Measurements from ENCODE around the gene C9orf72. TPM values are rescaled to one million over a fixed set of nuclear protein-coding genes. Genes with fewer than 3 reads are reported as not detected.

C9orf72 gene
- total and polyA plus RNA-seq, 2 of the 4 experiments (the other 2 are of a cell fraction): 2.0 to 3.4 TPM

- Histone ChIP-seq H3K4me3 (ENCODE audit: insufficient read depth, low read depth, low read length) (no peak overlapping the region), H4K5ac (ENCODE audit: low read depth, low read length) (no peak overlapping the region), H3K27ac (ENCODE audit: insufficient read depth, low read length) (no peak overlapping the region), H3K9me1 (ENCODE audit: insufficient read depth, low read length) (no peaks in the 10 kb centered on the region), H2BK20ac (ENCODE audit: low read depth, low read length) (no peak overlapping the region), H3K9ac (ENCODE audit: low read depth, low read length) (no peak overlapping the region), H3K36me3 (ENCODE audit: control insufficient read depth, insufficient read depth, low read length) (no peaks in the 10 kb centered on the region), H3K23ac (ENCODE audit: low read depth, low read length) (no peak overlapping the region), H3K9me3 (ENCODE audit: control insufficient read depth, insufficient read depth, low read length) (no peaks in the 10 kb centered on the region), H3K4me2 (ENCODE audit: low read depth, low read length) (no peak overlapping the region), H3K27me3 (ENCODE audit: control insufficient read depth, insufficient read depth, low read length) (no peaks in the 10 kb centered on the region), H3K4me1 (ENCODE audit: control insufficient read depth, insufficient read depth, low read length) (no peaks in the 10 kb centered on the region), H4K8ac (ENCODE audit: low read depth in 2 of 2, low read length in 2 of 2) (no peak overlapping the region), H3K4ac (ENCODE audit: low read depth, low read length) (no peak overlapping the region), H3K18ac (ENCODE audit: low read depth, low read length) (no peak overlapping the region), H3K56ac (ENCODE audit: extremely low read depth, insufficient read depth, low read length) (no peak overlapping the region), H2AK5ac (ENCODE audit: low read depth, low read length) (no peak overlapping the region), H4K20me1 (ENCODE audit: insufficient read depth, low read length) (no peaks in the 10 kb centered on the region), H2BK15ac (ENCODE audit: low read depth, low read length) (no peak overlapping the region), H4K91ac (ENCODE audit: insufficient read depth, low read depth, low read length) (no peak overlapping the region), H2AK9ac (replicated peaks; ENCODE audit: low read depth, low read length, poor library complexity) (no peak overlapping the region), H2BK120ac (ENCODE audit: low read depth, low read length) (no peak overlapping the region), H2BK5ac (ENCODE audit: low read depth, low read length, poor library complexity, severe bottlenecking) (no peak overlapping the region), H2AFZ (replicated peaks; ENCODE audit: low read length, poor library complexity) (no peak overlapping the region), H3K14ac (replicated peaks; ENCODE audit: low read depth, low read length) (no peak overlapping the region), H3K79me1 (ENCODE audit: low read depth in 1 of 2, low read length in 2 of 2) (no peaks in the 10 kb centered on the region)
- TF ChIP-seq MAFK (IDR thresholded peaks at IDR 0.05; ENCODE audit: low read depth, low read length): no peak
- no peak for TF ChIP-seq RCOR1 (IDR thresholded peaks at IDR 0.05; ENCODE audit: insufficient replicate concordance, low read length)
- no peak for TF ChIP-seq BHLHE40 (IDR thresholded peaks at IDR 0.05; ENCODE audit: low read depth, low read length)
- TF ChIP-seq, protein P1, sequence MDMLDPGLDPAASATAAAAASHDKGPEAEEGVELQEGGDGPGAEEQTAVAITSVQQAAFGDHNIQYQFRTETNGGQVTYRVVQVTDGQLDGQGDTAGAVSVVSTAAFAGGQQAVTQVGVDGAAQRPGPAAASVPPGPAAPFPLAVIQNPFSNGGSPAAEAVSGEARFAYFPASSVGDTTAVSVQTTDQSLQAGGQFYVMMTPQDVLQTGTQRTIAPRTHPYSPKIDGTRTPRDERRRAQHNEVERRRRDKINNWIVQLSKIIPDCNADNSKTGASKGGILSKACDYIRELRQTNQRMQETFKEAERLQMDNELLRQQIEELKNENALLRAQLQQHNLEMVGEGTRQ (IDR thresholded peaks at IDR 0.05; ENCODE audit: low read depth, low read length): no peak
- TF ChIP-seq CHD1 (IDR thresholded peaks at IDR 0.05; ENCODE audit: low read depth, low read length): no peak
- no peak for TF ChIP-seq MXI1 (IDR thresholded peaks at IDR 0.05; ENCODE audit: borderline replicate concordance, low read depth, low read length)
- TF ChIP-seq POLR2A (IDR thresholded peaks at IDR 0.05; ENCODE audit: low read depth, low read length): no peak
- no peak for TF ChIP-seq NFE2L2 (IDR thresholded peaks at IDR 0.05; ENCODE audit: low read depth, low read length)
- TF ChIP-seq CEBPB (IDR thresholded peaks at IDR 0.05; ENCODE audit: low read depth, low read length): no peak
- TF ChIP-seq ELK1 (IDR thresholded peaks at IDR 0.05; ENCODE audit: borderline replicate concordance, low read depth, low read length): no peak
- TF ChIP-seq RFX5 (IDR thresholded peaks at IDR 0.05; ENCODE audit: low read depth, low read length): no peak
- TF ChIP-seq FOS (IDR thresholded peaks at IDR 0.05; ENCODE audit: low read depth, low read length): no peak
- no peak for TF ChIP-seq MAZ (IDR thresholded peaks at IDR 0.05; ENCODE audit: borderline replicate concordance, low read depth, low read length)
- no peak for TF ChIP-seq RAD21 (IDR thresholded peaks at IDR 0.05; ENCODE audit: low read length)
- TF ChIP-seq, protein P2, sequence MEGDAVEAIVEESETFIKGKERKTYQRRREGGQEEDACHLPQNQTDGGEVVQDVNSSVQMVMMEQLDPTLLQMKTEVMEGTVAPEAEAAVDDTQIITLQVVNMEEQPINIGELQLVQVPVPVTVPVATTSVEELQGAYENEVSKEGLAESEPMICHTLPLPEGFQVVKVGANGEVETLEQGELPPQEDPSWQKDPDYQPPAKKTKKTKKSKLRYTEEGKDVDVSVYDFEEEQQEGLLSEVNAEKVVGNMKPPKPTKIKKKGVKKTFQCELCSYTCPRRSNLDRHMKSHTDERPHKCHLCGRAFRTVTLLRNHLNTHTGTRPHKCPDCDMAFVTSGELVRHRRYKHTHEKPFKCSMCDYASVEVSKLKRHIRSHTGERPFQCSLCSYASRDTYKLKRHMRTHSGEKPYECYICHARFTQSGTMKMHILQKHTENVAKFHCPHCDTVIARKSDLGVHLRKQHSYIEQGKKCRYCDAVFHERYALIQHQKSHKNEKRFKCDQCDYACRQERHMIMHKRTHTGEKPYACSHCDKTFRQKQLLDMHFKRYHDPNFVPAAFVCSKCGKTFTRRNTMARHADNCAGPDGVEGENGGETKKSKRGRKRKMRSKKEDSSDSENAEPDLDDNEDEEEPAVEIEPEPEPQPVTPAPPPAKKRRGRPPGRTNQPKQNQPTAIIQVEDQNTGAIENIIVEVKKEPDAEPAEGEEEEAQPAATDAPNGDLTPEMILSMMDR (conservative IDR thresholded peaks at IDR 0.05; ENCODE audit: low read depth, low read length): no peak
- TF ChIP-seq SMC3 (IDR thresholded peaks at IDR 0.05; ENCODE audit: low read depth, low read length): no peak
- intact Hi-C loops (cut with micrococcal nuclease): no loop called here
- dilution Hi-C loops (cut with HindIII; ENCODE audit: low sequenced_read_pairs, unreplicated experiment): no loop called here
- no TSS peak for BruUV-seq (replicated peaks)
- ATAC-seq (ENCODE audit: low read depth): no peak
- WGBS, 2 experiments (ENCODE audit: extremely low coverage in 2 of 2, insufficient read length in 1 of 2): 42% methylated on average over 2 of the region's 2 CpGs; no CpG with 5 or more reads in 1 of the 2 experiments
- POLR2A ChIA-PET (ENCODE audit: unreplicated experiment): no interaction called here
- DNase-seq: no peak
- CTCF ChIA-PET: interaction anchor here (0.7 kb wide), 1 partner anchor 19 kb away, joined by 7 read pairs; no protein-coding TSS in a partner anchor
- in situ Hi-C loops (cut with MboI; ENCODE audit: low sequenced_read_pairs): no loop called here
These were observed 9.5 kb upstream of the C9orf72 start for GRCh38 chr9:27582794-27583193.
